ENCODE results near the gene QRICH1.

- TF ChIP-seq POLR2A (IDR thresholded peaks at IDR 0.05): no peak
- TF ChIP-seq, protein P1, sequence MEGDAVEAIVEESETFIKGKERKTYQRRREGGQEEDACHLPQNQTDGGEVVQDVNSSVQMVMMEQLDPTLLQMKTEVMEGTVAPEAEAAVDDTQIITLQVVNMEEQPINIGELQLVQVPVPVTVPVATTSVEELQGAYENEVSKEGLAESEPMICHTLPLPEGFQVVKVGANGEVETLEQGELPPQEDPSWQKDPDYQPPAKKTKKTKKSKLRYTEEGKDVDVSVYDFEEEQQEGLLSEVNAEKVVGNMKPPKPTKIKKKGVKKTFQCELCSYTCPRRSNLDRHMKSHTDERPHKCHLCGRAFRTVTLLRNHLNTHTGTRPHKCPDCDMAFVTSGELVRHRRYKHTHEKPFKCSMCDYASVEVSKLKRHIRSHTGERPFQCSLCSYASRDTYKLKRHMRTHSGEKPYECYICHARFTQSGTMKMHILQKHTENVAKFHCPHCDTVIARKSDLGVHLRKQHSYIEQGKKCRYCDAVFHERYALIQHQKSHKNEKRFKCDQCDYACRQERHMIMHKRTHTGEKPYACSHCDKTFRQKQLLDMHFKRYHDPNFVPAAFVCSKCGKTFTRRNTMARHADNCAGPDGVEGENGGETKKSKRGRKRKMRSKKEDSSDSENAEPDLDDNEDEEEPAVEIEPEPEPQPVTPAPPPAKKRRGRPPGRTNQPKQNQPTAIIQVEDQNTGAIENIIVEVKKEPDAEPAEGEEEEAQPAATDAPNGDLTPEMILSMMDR (IDR thresholded peaks at IDR 0.05): no peak
These were observed 26.2 kb upstream of the QRICH1 start for GRCh38 chr3:49120096-49120437.
